MM.1S (cell line): ENCODE results near the gene MYLK4.

Source experiments
- CTCF ChIP-seq: fragments of 300-600 bp; sonication (generic); IDR thresholded peaks from 2 replicates; pipeline ENCODE4 v1.5.1; 2016; ENCODE audit warnings: antibody characterized with exemption, low read length, mixed read lengths
- EZH2 ChIP-seq: fragments of 300-600 bp; sonication (generic); optimal IDR thresholded peaks from 2 replicates; pipeline ENCODE3; 2017; ENCODE audit warnings: low read depth, mild to moderate bottlenecking, antibody characterized with exemption, low read length, mixed read lengths
- EZH2phosphoT487 ChIP-seq: fragments of 300-600 bp; sonication (generic); IDR thresholded peaks from 2 replicates; pipeline ENCODE4 v1.6.1; 2018; ENCODE audit warnings: antibody characterized with exemption, low read length

- TF ChIP-seq CTCF = no peak
- TF ChIP-seq EZH2phosphoT487 = no peak
- TF ChIP-seq EZH2 = no peak
These were observed 63.3 kb downstream of the MYLK4 start for GRCh38 chr6:2687456-2687855.
